Mucosa of descending colon (tissue), 3 donors: ENCODE measurements around the gene ENPP6. TPM values are rescaled to one million over a fixed set of nuclear protein-coding genes. Genes with fewer than 3 reads are reported as not detected.

Source experiments
- ATAC-seq: fragments of 200-7000 bp; cut with Tn5 transposase; one replicate; pipeline ENCODE4 v1.9.1; 2020; ENCODE audit warnings: mild to moderate bottlenecking, moderate library complexity
- DNase-seq, 3 donors: peaks; one replicate each; pipeline ENCODE4 v3.0.0-alpha.2; 2020
- H3K36me3 ChIP-seq: fragments of 200-600 bp; one replicate; pipeline ENCODE4 v1.8.0; 2021; ENCODE audit warnings: low read depth, mild to moderate bottlenecking
- H3K4me1 ChIP-seq: fragments of 200-600 bp; one replicate; pipeline ENCODE4 v1.8.0; 2021; ENCODE audit warnings: low read depth, mild to moderate bottlenecking
- H3K4me3 ChIP-seq: fragments of 200-600 bp; one replicate; pipeline ENCODE4 v1.8.0; 2021; ENCODE audit warnings: mild to moderate bottlenecking
- H3K9me3 ChIP-seq: fragments of 200-600 bp; one replicate; pipeline ENCODE4 v1.8.0; 2021; ENCODE audit warnings: mild to moderate bottlenecking
- CTCF ChIP-seq: fragments of 200-600 bp; IDR thresholded peaks from one replicate; pipeline ENCODE4 v1.8.0; 2022; ENCODE audit warnings: antibody characterized with exemption, mild to moderate bottlenecking
- intact Hi-C, 2 donors: fragments of 100-400 bp; cut with DNase I in 1 of 2; cut with micrococcal nuclease in 1 of 2; formaldehyde crosslinking; loops; one replicate each; pipeline versions ENCODE4 v1.11.0 to v1.11.1; 2022; cut with DNase I, micrococcal nuclease
- total RNA-seq, 3 donors: library from RNA; stranded (reverse); fragmentation: NEBNext Ultra II Directional in 2 of 3; extraction: Animal tissue kit (Norgen Biotek cat#: 25700) in 2 of 3; gene quantifications; one replicate each; pipeline versions ENCODE4 v1.2.1 to v1.2.4, GENCODE V29; 2021 to 2023
- donor health status: DM: no; HTN: no; CAD: no; lungs with moderate emphysema.
- donor health status: DM: no; HTN: no; CAD: no.
- donor health status: DM: no; HTN: yes; CAD: no.

Gene ENPP6
- total RNA-seq, 3 donors from 2014 or later, result 0.35 to 0.57 (median 0.43) TPM

GRCh38 chr4:184112006-184112550 is 105.6 kb downstream of the ENPP6 start:
- Histone ChIP-seq H3K4me1 (no peaks in the 10 kb centered on the region), H3K4me3 (no peak overlapping the region), H3K36me3 (no peaks in the 10 kb centered on the region), H3K9me3 (no peaks in the 10 kb centered on the region)
- no peak for ATAC-seq
- intact Hi-C loops, result no loop called here
- DNase-seq, result no peak
- no peak for TF ChIP-seq CTCF

- DNase-seq (no peak), ATAC-seq (no peak)
- TF ChIP-seq CTCF, result no peak
- H3K4me1 ChIP-seq, result no peaks in the 10 kb centered on the region
- H3K4me3 ChIP-seq, result no peak overlapping the region
- no peaks in the 10 kb centered on the region for H3K9me3 ChIP-seq
- intact Hi-C loops, result no loop called here
- H3K36me3 ChIP-seq, result no peaks in the 10 kb centered on the region
These were observed 106.3 kb downstream of the ENPP6 start for GRCh38 chr4:184111233-184111832.

- TF ChIP-seq CTCF, result no peak
- Histone ChIP-seq H3K36me3 (no peaks in the 10 kb centered on the region), H3K4me3 (no peak overlapping the region), H3K4me1 (no peaks in the 10 kb centered on the region), H3K9me3 (no peaks in the 10 kb centered on the region)
- DNase-seq (no peak), ATAC-seq (no peak)
- intact Hi-C loops, result no loop called here
These were observed 107.0 kb downstream of the ENPP6 start for GRCh38 chr4:184110452-184111224.

GRCh38 chr4:184108006-184108501 is 109.6 kb downstream of the ENPP6 start:
- TF ChIP-seq CTCF, result no peak
- ATAC-seq, result no peak
- Histone ChIP-seq H3K4me3 (no peak overlapping the region), H3K4me1 (no peaks in the 10 kb centered on the region), H3K9me3 (no peaks in the 10 kb centered on the region), H3K36me3 (no peaks in the 10 kb centered on the region)
- no peak for DNase-seq
- intact Hi-C loops, result loop anchor here in 1 of 2 donors (10.0 kb wide), 1 partner anchor 57 kb away; no protein-coding TSS in a partner anchor

GRCh38 chr4:184104419-184105101 is 113.1 kb downstream of the ENPP6 start:
- intact Hi-C loops, result loop anchor here in 1 of 2 donors (10.0 kb wide), 1 partner anchor 60 kb away; no protein-coding TSS in a partner anchor
- ATAC-seq, result no peak
- no peaks in the 10 kb centered on the region for H3K9me3 ChIP-seq
- DNase-seq, result no peak
- no peaks in the 10 kb centered on the region for H3K4me1 ChIP-seq
- no peak for TF ChIP-seq CTCF
- H3K36me3 ChIP-seq, result no peaks in the 10 kb centered on the region
- H3K4me3 ChIP-seq, result no peak overlapping the region
